CD14-positive monocyte (primary cell): ENCODE data around the gene RAD23A. TPM values are rescaled to one million over a fixed set of nuclear protein-coding genes. Genes with fewer than 3 reads are reported as not detected.

Experiments used
- DNase-seq, 3 donors: peaks; one replicate each; pipeline ENCODE4 v3.0.0-alpha.2; 2011 to 2022
- H2AFZ ChIP-seq: 2 replicates; pipeline ENCODE4 v1.6.0; 2012; ENCODE audit warnings: mild to moderate bottlenecking, low read depth, low read length, inconsistent platforms; ENCODE audit not compliant: insufficient read depth, poor library complexity, severe bottlenecking
- H3K27ac ChIP-seq, 2 donors: 1 replicate in 1 of 2; 2 replicates in 1 of 2; pipeline ENCODE4 v1.5.1; 2012 to 2013; ENCODE audit warnings: low read length in 2 of 2, control low read depth in 1 of 2, inconsistent platforms in 1 of 2, low read depth in 1 of 2, mild to moderate bottlenecking in 1 of 2
- H3K27me3 ChIP-seq, 2 donors: one replicate each; pipeline versions ENCODE4 v1.6.0 to v1.6.1; 2011 to 2013; ENCODE audit warnings: low read length in 2 of 2; ENCODE audit not compliant: control insufficient read depth in 2 of 2, insufficient read depth in 2 of 2
- H3K36me3 ChIP-seq, 2 donors: replicated peaks in 1 of 2; 1 replicate in 1 of 2; 2 replicates in 1 of 2; pipeline versions ENCODE4 v1.5.1 to v1.6.1; 2012 to 2013; ENCODE audit warnings: low read length in 2 of 2, control low read depth in 1 of 2, inconsistent platforms in 1 of 2, mild to moderate bottlenecking in 1 of 2; ENCODE audit not compliant: insufficient read depth in 2 of 2, control insufficient read depth in 1 of 2
- H3K4me1 ChIP-seq, 2 donors: 1 replicate in 1 of 2; 2 replicates in 1 of 2; pipeline versions ENCODE4 v1.5.1 to v1.6.1; 2012 to 2013; ENCODE audit warnings: low read length in 2 of 2, control low read depth in 1 of 2, inconsistent platforms in 1 of 2, mild to moderate bottlenecking in 1 of 2, moderate library complexity in 1 of 2; ENCODE audit not compliant: insufficient read depth in 2 of 2, control insufficient read depth in 1 of 2
- H3K4me2 ChIP-seq: replicated peaks from 2 replicates; pipeline ENCODE3; 2012; ENCODE audit warnings: low read length, moderate library complexity, mild to moderate bottlenecking; ENCODE audit not compliant: poor library complexity, severe bottlenecking; ENCODE audit errors: extremely low read depth
- H3K4me3 ChIP-seq, 3 experiments: fragments of 200-600 bp in 1 of 3; sonication (generic) in 1 of 3; replicated peaks in 1 of 3; 1 replicate in 2 of 3; 2 replicates in 1 of 3; pipeline ENCODE4 v1.5.1; 2011 to 2013; ENCODE audit warnings: low read length in 3 of 3, mild to moderate bottlenecking in 3 of 3, control low read depth in 2 of 3, low read depth in 2 of 3, inconsistent platforms in 1 of 3, moderate library complexity in 1 of 3
- H3K79me2 ChIP-seq: 2 replicates; pipeline ENCODE4 v1.6.0; 2012; ENCODE audit warnings: mild to moderate bottlenecking, control low read depth, inconsistent platforms, low read length, moderate library complexity; ENCODE audit not compliant: insufficient read depth
- H3K9ac ChIP-seq: 2 replicates; pipeline ENCODE4 v1.6.0; 2017; ENCODE audit warnings: low read length, mild to moderate bottlenecking; ENCODE audit not compliant: insufficient read depth, poor library complexity, severe bottlenecking
- H3K9me3 ChIP-seq, 2 donors: replicated peaks in 1 of 2; 1 replicate in 1 of 2; 2 replicates in 1 of 2; pipeline versions ENCODE4 v1.5.1 to v1.6.1; 2012 to 2013; ENCODE audit warnings: low read length in 2 of 2, control low read depth in 1 of 2; ENCODE audit not compliant: control insufficient read depth in 1 of 2, insufficient read depth in 1 of 2
- H4K20me1 ChIP-seq: 2 replicates; pipeline ENCODE4 v1.6.0; 2012; ENCODE audit warnings: mild to moderate bottlenecking, low read length, control low read depth, moderate library complexity; ENCODE audit not compliant: insufficient read depth
- H3K27ac Mint-ChIP-seq, 7 donors: one replicate each; pipeline ENCODE4 v1.8.0; 2020; ENCODE audit warnings: mild to moderate bottlenecking in 7 of 7, mixed read lengths in 7 of 7, moderate library complexity in 6 of 7, inconsistent platforms in 2 of 7
- H3K27me3 Mint-ChIP-seq, 3 donors: one replicate each; pipeline ENCODE4 v1.8.0; 2021 to 2022; ENCODE audit warnings: low read depth in 3 of 3, mild to moderate bottlenecking in 3 of 3, mixed read lengths in 3 of 3, moderate library complexity in 3 of 3, inconsistent platforms in 1 of 3
- H3K36me3 Mint-ChIP-seq, 2 donors: one replicate each; pipeline ENCODE4 v1.8.0; 2020; ENCODE audit warnings: mixed read lengths in 2 of 2, inconsistent platforms in 1 of 2, mild to moderate bottlenecking in 1 of 2
- H3K4me1 Mint-ChIP-seq: one replicate; pipeline ENCODE4 v1.8.0; 2020; ENCODE audit warnings: mild to moderate bottlenecking, mixed read lengths
- H3K4me3 Mint-ChIP-seq, 2 donors: one replicate each; pipeline ENCODE4 v1.8.0; 2020; ENCODE audit warnings: mild to moderate bottlenecking in 2 of 2, mixed read lengths in 2 of 2, moderate library complexity in 1 of 2
- H3K9me3 Mint-ChIP-seq, 7 donors: one replicate each; pipeline ENCODE4 v1.8.0; 2020 to 2022; ENCODE audit warnings: mixed read lengths in 7 of 7, mild to moderate bottlenecking in 6 of 7, moderate library complexity in 6 of 7, inconsistent platforms in 2 of 7
- WGBS: methylation state at CpG from one replicate; pipeline ENCODE4 v1.1.5; 2013; ENCODE audit warnings: missing lambda C conversion rate; ENCODE audit not compliant: insufficient coverage; 5-methylcytosine and 5-hydroxymethylcytosine counted together
- intact Hi-C, 2 donors: fragments of 100-400 bp; cut with micrococcal nuclease; formaldehyde crosslinking; loops; one replicate each; pipeline versions ENCODE4 v1.15.0 to v1.15.1; 2023
- polyA plus RNA-seq, 3 donors: library from polyadenylated mRNA; depleted of rRNA in 1 of 3; unstranded in 2 of 3; stranded (reverse) in 1 of 3; fragments of 300-500 nt in 2 of 3; fragments of >200 nt in 1 of 3; fragmentation: Illumina TruSeq in 2 of 3; gene quantifications; 1 replicate in 2 of 3; 2 replicates in 1 of 3; pipeline ENCODE4 v1.2.3, GENCODE V29; 2012 to 2021
- TF ChIP-seq, protein P1 (sequence below): fragments of 200-600 bp; IDR thresholded peaks from one replicate; pipeline ENCODE4 v1.8.0; 2022; ENCODE audit warnings: antibody characterized with exemption, mild to moderate bottlenecking

RAD23A gene
- polyA plus RNA-seq, 3 donors, result 45.5 to 88.0 (median 55.3) TPM

DNA sequence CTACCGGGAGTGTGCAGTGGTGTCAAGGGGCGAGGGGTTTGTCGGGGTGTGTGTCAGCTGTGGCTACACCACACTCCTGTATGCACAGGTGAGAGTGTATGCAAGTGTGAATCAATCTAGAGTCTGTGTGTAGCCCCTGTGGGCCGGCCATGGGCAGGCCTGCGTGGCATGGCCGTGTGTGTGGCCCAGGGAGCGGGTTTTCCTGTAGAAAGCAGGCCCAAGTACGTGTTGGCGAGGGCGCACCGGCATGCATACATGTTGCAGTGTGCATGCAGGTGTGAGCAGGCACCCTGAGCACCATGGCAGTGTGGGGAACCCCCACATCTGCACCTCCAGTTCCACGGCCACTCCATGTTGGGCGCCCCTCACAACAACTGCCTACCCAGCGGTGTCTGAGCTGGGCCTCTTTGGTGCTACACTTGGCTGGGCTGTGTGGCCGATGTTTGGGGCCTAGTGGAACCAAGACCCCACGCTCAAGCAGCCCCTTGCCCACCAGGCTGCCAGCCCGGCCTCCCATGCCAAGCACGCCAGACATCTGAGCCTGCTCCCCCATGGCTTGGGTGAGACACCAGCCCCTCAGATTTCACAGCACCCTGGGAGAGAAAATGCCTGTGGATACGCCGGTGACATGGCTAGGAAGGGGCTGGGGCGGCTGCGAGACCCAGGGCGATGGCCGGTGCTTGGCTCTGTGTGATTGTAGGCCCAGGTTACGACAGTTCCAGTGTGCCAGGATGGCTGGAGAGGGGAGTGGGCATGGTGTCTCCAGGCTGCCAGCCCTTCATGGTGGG lies 51.7 kb downstream of the RAD23A start:
- no peak overlapping the region for H3K27ac Mint-ChIP-seq
- no peak overlapping the region for H3K4me2 ChIP-seq
- H3K9me3 ChIP-seq, result no peaks in the 10 kb centered on the region
- TF ChIP-seq, protein P1, sequence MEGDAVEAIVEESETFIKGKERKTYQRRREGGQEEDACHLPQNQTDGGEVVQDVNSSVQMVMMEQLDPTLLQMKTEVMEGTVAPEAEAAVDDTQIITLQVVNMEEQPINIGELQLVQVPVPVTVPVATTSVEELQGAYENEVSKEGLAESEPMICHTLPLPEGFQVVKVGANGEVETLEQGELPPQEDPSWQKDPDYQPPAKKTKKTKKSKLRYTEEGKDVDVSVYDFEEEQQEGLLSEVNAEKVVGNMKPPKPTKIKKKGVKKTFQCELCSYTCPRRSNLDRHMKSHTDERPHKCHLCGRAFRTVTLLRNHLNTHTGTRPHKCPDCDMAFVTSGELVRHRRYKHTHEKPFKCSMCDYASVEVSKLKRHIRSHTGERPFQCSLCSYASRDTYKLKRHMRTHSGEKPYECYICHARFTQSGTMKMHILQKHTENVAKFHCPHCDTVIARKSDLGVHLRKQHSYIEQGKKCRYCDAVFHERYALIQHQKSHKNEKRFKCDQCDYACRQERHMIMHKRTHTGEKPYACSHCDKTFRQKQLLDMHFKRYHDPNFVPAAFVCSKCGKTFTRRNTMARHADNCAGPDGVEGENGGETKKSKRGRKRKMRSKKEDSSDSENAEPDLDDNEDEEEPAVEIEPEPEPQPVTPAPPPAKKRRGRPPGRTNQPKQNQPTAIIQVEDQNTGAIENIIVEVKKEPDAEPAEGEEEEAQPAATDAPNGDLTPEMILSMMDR, result no peak
- H3K4me3 Mint-ChIP-seq, result peak overlapping the region; percentile 67 to 73
- H3K27me3 Mint-ChIP-seq, result peaks cover 28 to 42% (median 40%) of the 10 kb centered on the region in 3 donors
- H3K79me2 ChIP-seq, result no peaks in the 10 kb centered on the region
- H4K20me1 ChIP-seq, result peaks cover 10% of the 10 kb centered on the region
- peaks cover 0 to 20% of the 10 kb centered on the region in 2 donors for H3K36me3 Mint-ChIP-seq
- H3K4me3 ChIP-seq, result peak overlapping the region in 1 of 3 experiments; percentile 75
- H3K4me1 Mint-ChIP-seq, result peaks cover 11% of the 10 kb centered on the region
- no peak overlapping the region for H2AFZ ChIP-seq
- WGBS, result 97% methylated on average over 22 of the region's 25 CpGs
- peaks cover 13 to 17% of the 10 kb centered on the region in 2 donors for H3K4me1 ChIP-seq
- no peak overlapping the region for H3K27ac ChIP-seq
- H3K9me3 Mint-ChIP-seq, result peaks cover 0 to 6% (median 2%) of the 10 kb centered on the region in 7 donors
- no peak for DNase-seq
- no peak overlapping the region for H3K9ac ChIP-seq
- intact Hi-C loops, result no loop called here
- peaks cover 0 to 28% of the 10 kb centered on the region in 2 donors for H3K27me3 ChIP-seq
- no peaks in the 10 kb centered on the region for H3K36me3 ChIP-seq

DNA sequence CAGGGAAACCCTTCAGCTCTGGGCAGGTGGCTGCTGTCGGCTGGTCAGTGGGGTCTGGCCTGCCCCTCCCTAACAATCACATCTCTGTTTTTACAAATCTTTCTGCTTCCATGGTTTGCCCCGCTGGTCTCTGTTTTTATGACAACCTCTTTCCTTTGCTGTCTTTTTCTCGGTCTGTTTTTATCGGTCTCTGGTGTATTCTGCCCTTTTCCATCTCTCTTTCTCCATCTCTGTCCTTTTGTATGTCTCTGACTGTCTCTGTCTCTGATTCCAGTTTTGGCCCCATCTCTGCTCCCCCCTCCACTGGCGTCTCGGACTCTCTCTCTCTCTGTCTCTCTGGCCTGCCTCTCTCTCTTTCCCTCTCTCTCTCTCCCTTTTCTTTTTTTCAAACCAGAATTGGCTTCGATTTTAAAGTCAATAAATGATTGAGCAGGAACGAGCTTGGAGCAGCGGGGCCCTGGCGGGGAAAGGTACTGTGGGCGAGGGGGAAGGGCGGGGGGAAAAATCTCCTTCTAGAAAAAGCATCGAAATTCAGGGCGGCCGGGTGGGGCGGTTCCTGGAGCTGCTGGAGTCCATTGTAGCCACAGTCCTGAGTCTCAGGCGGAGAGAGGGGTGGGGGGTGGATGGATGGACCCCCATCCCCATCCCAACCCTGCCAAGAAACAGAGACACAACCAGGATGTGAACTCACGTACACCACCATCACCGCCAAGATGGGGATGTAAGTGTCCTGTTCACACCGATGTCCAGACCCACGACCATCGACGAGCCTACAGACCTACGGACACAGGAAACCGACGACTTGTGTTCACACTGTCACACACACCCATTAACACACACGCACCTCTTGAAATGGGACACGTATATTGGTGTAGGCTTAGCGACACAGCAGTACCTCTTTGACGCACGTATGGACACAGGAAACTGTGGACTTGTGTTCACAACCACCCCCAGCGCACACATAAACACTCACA lies 52.6 kb downstream of the RAD23A start:
- Histone ChIP-seq H3K4me1 (peaks cover 13 to 17% of the 10 kb centered on the region in 2 donors), H4K20me1 (peaks cover 10% of the 10 kb centered on the region), H3K27me3 (peaks cover 0 to 28% of the 10 kb centered on the region in 2 donors), H3K9ac (no peak overlapping the region), H3K9me3 (no peaks in the 10 kb centered on the region), H3K4me2 (no peak overlapping the region), H3K4me3 (no peak overlapping the region), H3K36me3 (no peaks in the 10 kb centered on the region), H2AFZ (no peak overlapping the region), H3K27ac (no peak overlapping the region), H3K79me2 (no peaks in the 10 kb centered on the region)
- no peak for DNase-seq
- 97% methylated on average over 19 of the region's 32 CpGs for WGBS
- Mint-ChIP-seq H3K27ac (peak overlapping the region in 1 of 7 donors; percentile 0), H3K36me3 (peaks cover 0 to 20% of the 10 kb centered on the region in 2 donors), H3K4me3 (no peak overlapping the region), H3K27me3 (peaks cover 27 to 40% (median 36%) of the 10 kb centered on the region in 3 donors), H3K9me3 (peaks cover 0 to 6% (median 2%) of the 10 kb centered on the region in 7 donors), H3K4me1 (peaks cover 11% of the 10 kb centered on the region)
- intact Hi-C loops, result no loop called here
- TF ChIP-seq, protein P1, result no peak
